ENCODE results near the gene MPRIP. TPM values are rescaled to one million over a fixed set of nuclear protein-coding genes. Genes with fewer than 3 reads are reported as not detected.
A peak's percentile ranks its signal among the peaks of the same experiment; 100 is the strongest.
"Not testable (repeated sequence)": the region's sequence is repeated elsewhere in the genome, so short reads cannot be mapped to it uniquely, and the experiment has no call there.

Gene MPRIP
- total RNA-seq, 2 experiments from 2014 or later = 210 to 239 TPM

DNA sequence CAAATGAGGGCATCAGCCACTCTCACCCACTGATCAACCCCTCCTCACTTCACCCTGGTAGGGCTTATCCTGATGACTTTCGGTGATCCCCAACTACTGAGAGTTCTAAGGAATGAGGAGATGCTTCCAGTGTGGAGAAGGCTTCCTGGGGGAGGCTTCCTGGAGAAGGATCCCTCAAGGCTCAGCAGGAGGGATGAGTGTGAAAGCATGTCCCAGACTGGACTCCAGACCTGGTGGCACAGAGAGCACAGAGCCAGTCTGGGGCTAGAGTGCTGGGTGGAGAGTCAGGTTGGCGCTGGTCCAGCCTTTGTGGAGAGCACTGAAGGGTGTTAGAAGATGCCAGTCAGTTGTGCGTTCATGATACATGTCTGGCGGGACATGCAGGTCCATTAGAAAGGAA lies 110.1 kb downstream of the MPRIP start:
- DNase-seq (no peak), ATAC-seq (ENCODE audit: low read depth) (no peak)
- no peaks in the 10 kb centered on the region for H3K9me3 Mint-ChIP-seq
- H3K4me3 Mint-ChIP-seq = no peak overlapping the region
- no peaks in the 10 kb centered on the region for H3K27me3 Mint-ChIP-seq
- peaks cover 10% of the 10 kb centered on the region for H3K4me1 Mint-ChIP-seq
- POLR2A ChIA-PET = interaction anchor here (1.0 kb wide), 1 partner anchor 58 kb away, joined by 3 read pairs; no protein-coding TSS in a partner anchor
- no peak overlapping the region for H3K27ac Mint-ChIP-seq
- H3K36me3 Mint-ChIP-seq = peaks cover 25% of the 10 kb centered on the region

DNA sequence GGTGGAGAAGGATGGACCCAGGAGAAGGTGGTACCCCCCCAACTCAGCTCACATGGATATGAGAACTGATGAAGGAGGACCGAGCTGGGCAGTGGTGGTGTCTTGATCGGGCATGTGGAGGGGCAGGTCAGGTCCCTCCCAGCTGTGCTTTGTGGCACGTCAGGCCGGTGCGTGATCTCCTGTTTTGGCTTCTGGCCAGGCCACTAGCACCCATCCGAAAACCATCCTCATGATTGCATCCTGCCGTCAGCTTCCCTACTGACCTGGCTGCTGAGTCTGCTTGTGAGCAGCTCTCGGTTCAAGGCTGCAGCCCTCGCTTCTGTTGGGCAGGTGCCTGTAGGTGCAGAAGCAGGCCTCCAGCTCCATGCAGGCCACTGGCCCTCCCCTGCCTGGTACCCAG lies 110.8 kb downstream of the MPRIP start:
- H3K4me1 Mint-ChIP-seq = peaks cover 10% of the 10 kb centered on the region
- peaks cover 21% of the 10 kb centered on the region for H3K36me3 Mint-ChIP-seq
- no peak overlapping the region for H3K4me3 Mint-ChIP-seq
- H3K27ac Mint-ChIP-seq = no peak overlapping the region
- no peaks in the 10 kb centered on the region for H3K27me3 Mint-ChIP-seq
- no peak for DNase-seq
- no peak for ATAC-seq (ENCODE audit: low read depth)
- POLR2A ChIA-PET = interaction anchor here (1.0 kb wide), 1 partner anchor 58 kb away, joined by 3 read pairs; no protein-coding TSS in a partner anchor
- H3K9me3 Mint-ChIP-seq = no peaks in the 10 kb centered on the region

DNA sequence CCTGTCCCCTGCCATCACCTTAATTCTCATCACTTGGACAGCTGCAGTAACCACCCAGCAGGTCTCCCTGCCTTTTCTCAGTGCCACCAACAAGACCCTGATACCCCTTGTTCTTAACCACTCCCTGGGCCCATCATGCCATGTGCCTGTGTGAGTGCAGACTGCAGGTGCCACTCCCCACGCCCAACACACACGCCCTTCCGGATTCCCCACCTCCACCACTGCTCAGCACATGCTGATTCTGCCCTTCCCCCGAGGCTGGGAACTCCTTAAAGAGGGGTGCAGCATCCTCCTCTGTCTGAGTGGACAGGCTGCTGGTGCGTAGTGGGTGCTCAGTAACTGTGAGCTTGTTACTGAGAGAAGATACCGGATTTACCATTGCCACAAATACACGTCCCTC lies 111.5 kb downstream of the MPRIP start:
- Mint-ChIP-seq H3K9me3 (no peaks in the 10 kb centered on the region), H3K27ac (no peak overlapping the region), H3K36me3 (peaks cover 20% of the 10 kb centered on the region), H3K4me3 (no peak overlapping the region), H3K4me1 (peaks cover 10% of the 10 kb centered on the region), H3K27me3 (no peaks in the 10 kb centered on the region)
- DNase-seq (no peak), ATAC-seq (ENCODE audit: low read depth) (no peak)
- POLR2A ChIA-PET = no interaction called here

DNA sequence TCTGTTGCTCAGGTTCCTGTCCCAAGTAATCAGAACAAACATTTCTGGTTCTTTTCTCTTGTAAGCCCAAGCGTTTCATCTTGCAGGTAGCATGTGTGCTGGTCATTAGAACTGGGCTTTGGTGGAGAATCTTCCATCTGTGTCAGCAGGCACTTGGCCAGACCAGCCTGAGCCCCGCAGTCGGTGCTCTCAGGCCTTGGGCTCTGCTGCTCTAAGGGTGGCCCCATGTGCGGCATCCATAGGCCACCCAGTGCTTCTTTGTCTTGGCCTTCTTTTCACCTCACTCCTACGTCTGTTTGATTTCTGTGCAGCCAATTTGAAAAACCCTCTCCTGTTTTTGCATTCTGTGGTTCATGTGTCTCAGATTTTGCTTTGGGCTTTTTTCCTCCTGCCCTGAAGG lies 112.3 kb downstream of the MPRIP start:
- H3K27ac Mint-ChIP-seq = peak overlapping the region; percentile 61
- DNase-seq (no peak), ATAC-seq (ENCODE audit: low read depth) (no peak)
- POLR2A ChIA-PET = no interaction called here
- H3K4me1 Mint-ChIP-seq = peaks cover 10% of the 10 kb centered on the region
- no peaks in the 10 kb centered on the region for H3K9me3 Mint-ChIP-seq
- no peaks in the 10 kb centered on the region for H3K27me3 Mint-ChIP-seq
- peaks cover 19% of the 10 kb centered on the region for H3K36me3 Mint-ChIP-seq
- H3K4me3 Mint-ChIP-seq = no peak overlapping the region

DNA sequence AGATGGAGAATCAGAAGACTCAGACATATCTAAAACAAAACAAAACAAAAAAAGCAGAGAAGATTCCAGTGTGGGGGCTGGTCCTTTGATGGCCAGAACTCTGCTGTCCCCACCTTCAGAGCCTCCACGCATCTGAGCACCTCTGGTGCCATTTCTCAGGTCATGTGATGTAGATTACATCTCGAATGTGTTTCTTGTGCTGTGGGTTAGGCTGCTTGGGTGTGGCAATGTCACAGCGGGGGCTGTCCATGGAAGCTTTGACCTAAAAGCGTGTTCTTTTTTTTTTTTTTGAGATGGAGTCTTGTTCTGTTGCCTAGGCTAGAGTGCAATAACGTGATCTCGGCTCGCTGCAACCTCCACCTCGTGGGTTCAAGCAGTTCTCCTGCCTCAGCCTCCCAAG lies 112.7 kb downstream of the MPRIP start:
- DNase-seq (no peak), ATAC-seq (ENCODE audit: low read depth) (no peak)
- Mint-ChIP-seq H3K9me3 (no peaks in the 10 kb centered on the region), H3K4me1 (peaks cover 10% of the 10 kb centered on the region), H3K27me3 (no peaks in the 10 kb centered on the region), H3K27ac (peak overlapping the region; percentile 61), H3K4me3 (no peak overlapping the region), H3K36me3 (peaks cover 17% of the 10 kb centered on the region)
- POLR2A ChIA-PET = no interaction called here

DNA sequence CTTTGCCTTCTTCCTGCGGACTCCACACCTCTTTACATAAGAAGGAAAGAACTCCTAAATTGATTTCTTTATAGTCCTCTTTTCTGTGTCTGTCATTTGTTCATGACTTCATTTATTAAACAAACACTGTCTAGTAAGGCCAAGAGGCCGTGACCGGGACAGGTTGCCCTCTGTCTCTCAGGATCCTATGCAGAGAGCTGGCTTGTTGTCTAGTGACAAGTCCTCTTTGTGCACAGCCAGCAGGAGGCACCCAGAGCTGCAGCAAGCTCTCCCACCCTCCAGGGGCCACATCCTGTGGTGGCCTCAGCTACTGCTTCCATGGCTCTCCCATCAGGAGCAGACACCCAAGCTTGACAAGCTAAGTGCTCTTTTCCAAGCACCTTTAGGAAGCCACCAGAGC lies 113.3 kb downstream of the MPRIP start:
- DNase-seq = no peak
- H3K27me3 Mint-ChIP-seq = no peaks in the 10 kb centered on the region
- H3K4me3 Mint-ChIP-seq = no peak overlapping the region
- H3K9me3 Mint-ChIP-seq = no peaks in the 10 kb centered on the region
- POLR2A ChIA-PET = no interaction called here
- no peak overlapping the region for H3K27ac Mint-ChIP-seq
- peaks cover 10% of the 10 kb centered on the region for H3K4me1 Mint-ChIP-seq
- peaks cover 14% of the 10 kb centered on the region for H3K36me3 Mint-ChIP-seq
- ATAC-seq (ENCODE audit: low read depth) = peak; percentile 43

DNA sequence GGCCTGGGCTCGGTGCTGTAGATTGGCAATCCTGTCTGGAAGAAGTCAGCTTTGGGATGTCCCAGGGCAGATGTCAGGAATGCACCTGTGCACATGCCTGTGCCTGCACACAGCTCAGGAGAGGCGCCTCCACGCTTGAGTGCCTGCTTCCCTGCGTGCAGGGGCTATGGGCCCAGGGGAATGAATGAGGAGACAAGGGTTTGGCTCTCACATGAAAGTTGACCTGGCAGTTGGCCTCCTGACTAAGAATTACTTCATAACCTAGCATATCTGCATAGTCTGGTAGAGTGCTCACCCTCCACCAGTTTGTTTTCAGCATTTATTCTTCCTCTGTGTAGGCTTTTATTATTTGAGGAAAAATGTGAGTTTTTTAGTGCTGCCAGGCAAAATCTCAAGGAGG lies 113.8 kb downstream of the MPRIP start:
- Mint-ChIP-seq H3K9me3 (no peaks in the 10 kb centered on the region), H3K36me3 (peaks cover 13% of the 10 kb centered on the region), H3K4me3 (no peak overlapping the region), H3K27ac (no peak overlapping the region), H3K27me3 (no peaks in the 10 kb centered on the region), H3K4me1 (peaks cover 10% of the 10 kb centered on the region)
- no peak for ATAC-seq (ENCODE audit: low read depth)
- POLR2A ChIA-PET = no interaction called here
- no peak for DNase-seq

DNA sequence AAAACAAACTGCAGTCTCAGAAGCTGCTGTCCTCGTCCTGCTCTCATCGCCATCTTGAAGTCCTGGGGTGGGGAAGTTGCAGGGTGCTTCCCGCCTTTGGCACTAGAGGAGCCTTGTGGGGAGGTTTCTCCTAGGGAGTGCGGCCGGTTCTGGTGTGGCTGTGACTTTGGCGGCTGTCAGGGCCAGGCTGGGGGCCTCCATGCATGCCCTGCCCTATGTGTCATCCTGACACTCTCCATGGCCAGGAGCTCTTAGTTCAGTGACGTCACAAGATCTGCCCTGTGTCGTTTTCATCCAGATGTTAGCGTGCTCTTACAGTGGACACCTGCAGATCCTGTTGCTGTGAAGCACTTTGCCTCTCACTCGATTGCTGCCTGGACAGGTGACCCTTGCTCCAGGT lies 114.3 kb downstream of the MPRIP start:
- Mint-ChIP-seq H3K27me3 (no peaks in the 10 kb centered on the region), H3K4me1 (peaks cover 10% of the 10 kb centered on the region), H3K36me3 (peaks cover 11% of the 10 kb centered on the region), H3K27ac (no peak overlapping the region), H3K4me3 (no peak overlapping the region), H3K9me3 (no peaks in the 10 kb centered on the region)
- POLR2A ChIA-PET = no interaction called here
- DNase-seq (no peak), ATAC-seq (ENCODE audit: low read depth) (no peak)

DNA sequence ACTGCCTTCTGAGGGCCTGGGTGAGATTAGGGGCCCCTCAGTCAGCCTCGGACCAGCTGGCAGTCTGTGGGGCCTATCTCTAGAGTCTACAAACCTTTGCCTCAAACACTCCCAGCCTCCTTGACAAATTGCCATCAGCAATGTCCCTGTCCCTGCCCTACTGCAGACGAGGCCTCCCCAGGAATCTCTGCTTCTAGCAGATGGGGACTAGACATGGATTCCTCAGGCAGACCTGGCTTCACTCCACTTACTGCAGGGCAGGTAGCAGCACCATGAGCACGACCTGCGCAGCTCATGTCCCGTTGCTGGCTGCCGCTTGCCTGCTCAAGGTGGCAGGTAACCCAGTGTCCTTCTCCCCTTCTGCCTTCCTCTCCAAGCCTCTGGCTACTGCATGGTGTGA lies 114.8 kb downstream of the MPRIP start:
- no peaks in the 10 kb centered on the region for H3K9me3 Mint-ChIP-seq
- H3K4me1 Mint-ChIP-seq = peaks cover 8% of the 10 kb centered on the region
- H3K27ac Mint-ChIP-seq = peak overlapping the region; percentile 63
- POLR2A ChIA-PET = no interaction called here
- no peak overlapping the region for H3K4me3 Mint-ChIP-seq
- H3K36me3 Mint-ChIP-seq = peaks cover 9% of the 10 kb centered on the region
- DNase-seq (no peak), ATAC-seq (ENCODE audit: low read depth) (no peak)
- no peaks in the 10 kb centered on the region for H3K27me3 Mint-ChIP-seq

DNA sequence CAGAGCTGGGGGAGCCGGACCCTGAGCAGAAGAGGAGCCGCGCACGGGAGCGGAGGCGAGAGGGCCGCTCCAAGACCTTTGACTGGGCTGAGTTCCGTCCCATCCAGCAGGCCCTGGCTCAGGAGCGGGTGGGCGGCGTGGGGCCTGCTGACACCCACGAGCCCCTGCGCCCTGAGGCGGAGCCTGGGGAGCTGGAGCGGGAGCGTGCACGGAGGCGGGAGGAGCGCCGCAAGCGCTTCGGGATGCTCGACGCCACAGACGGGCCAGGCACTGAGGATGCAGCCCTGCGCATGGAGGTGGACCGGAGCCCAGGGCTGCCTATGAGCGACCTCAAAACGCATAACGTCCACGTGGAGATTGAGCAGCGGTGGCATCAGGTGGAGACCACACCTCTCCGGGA lies 116.2 kb downstream of the MPRIP start:
- H3K4me3 Mint-ChIP-seq; H3K9me3 Mint-ChIP-seq; DNase-seq; POLR2A ChIA-PET; H3K27ac Mint-ChIP-seq; H3K27me3 Mint-ChIP-seq; ATAC-seq (ENCODE audit: low read depth); H3K4me1 Mint-ChIP-seq; H3K36me3 Mint-ChIP-seq: not testable (repeated sequence)

DNA sequence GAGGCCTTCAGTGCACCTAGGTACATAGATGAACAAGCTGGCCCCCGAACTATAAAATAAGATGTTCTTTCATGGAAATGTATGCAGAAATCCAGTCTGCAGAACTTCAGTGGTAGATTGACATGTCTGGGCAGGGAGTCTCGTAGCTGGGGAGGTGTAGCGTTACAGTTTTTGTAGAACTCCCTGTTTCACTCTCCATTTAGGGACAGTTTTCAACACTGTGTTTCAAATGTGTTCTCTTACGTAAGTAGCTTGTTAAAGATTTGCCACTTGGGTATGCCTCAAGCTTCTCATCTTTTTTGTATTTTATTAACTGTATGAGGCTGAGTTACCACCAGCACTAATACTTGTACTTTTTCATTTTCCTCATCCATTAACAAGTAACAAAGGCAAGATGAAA lies 117.3 kb downstream of the MPRIP start:
- ATAC-seq (ENCODE audit: low read depth) (no peak), DNase-seq (no peak)
- Mint-ChIP-seq H3K4me1 (peaks cover 8% of the 10 kb centered on the region), H3K27ac (no peak overlapping the region), H3K4me3 (no peak overlapping the region), H3K27me3 (no peaks in the 10 kb centered on the region), H3K36me3 (peaks cover 6% of the 10 kb centered on the region), H3K9me3 (no peaks in the 10 kb centered on the region)
- POLR2A ChIA-PET = no interaction called here

DNA sequence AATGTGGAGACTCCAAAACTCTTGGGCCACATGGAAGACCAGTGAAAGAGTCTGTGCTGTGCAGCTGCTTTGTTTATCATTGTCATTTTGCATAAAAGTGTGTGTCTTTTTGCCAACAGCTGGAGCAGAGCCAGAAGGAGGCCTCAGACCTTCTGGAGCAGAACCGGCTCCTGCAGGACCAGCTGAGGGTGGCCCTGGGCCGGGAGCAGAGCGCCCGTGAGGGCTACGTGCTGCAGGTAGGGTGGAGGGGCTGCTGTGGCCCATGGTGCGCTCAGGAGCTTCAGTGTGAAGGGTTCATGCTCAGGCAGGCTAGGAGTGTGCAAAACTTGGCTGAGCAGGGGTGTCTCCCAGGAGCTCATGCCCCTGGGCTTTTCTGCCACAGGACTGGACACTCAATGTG lies 118.9 kb downstream of the MPRIP start:
- ATAC-seq (ENCODE audit: low read depth) (no peak), DNase-seq (no peak)
- no peak overlapping the region for H3K4me3 Mint-ChIP-seq
- H3K36me3 Mint-ChIP-seq = peaks cover 1% of the 10 kb centered on the region
- no peaks in the 10 kb centered on the region for H3K4me1 Mint-ChIP-seq
- H3K27ac Mint-ChIP-seq = no peak overlapping the region
- H3K9me3 Mint-ChIP-seq = no peaks in the 10 kb centered on the region
- no peaks in the 10 kb centered on the region for H3K27me3 Mint-ChIP-seq
- POLR2A ChIA-PET = no interaction called here

DNA sequence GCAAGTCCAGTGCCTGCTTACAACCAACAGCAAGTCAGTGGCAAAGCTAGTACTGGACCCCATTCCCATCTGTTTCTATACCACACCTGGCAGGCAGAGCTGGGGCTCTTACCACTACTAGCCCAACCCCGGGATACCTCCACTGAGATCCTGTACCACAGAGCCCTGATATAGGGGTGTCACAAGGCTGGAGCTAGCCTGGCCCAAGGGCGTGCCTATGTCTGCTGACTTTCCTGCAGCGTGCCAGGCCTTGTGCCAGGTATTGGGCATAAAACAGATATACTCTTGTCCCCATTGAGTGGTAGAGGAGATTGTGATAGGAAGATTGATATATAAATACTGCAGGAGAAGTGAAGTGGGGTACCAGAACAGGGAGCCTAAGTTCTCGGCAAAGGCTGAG lies 119.5 kb downstream of the MPRIP start:
- POLR2A ChIA-PET = no interaction called here
- ATAC-seq (ENCODE audit: low read depth) (no peak), DNase-seq (no peak)
- Mint-ChIP-seq H3K27ac (no peak overlapping the region), H3K36me3 (peaks cover 1% of the 10 kb centered on the region), H3K4me1 (no peaks in the 10 kb centered on the region), H3K27me3 (no peaks in the 10 kb centered on the region), H3K4me3 (no peak overlapping the region), H3K9me3 (no peaks in the 10 kb centered on the region)

DNA sequence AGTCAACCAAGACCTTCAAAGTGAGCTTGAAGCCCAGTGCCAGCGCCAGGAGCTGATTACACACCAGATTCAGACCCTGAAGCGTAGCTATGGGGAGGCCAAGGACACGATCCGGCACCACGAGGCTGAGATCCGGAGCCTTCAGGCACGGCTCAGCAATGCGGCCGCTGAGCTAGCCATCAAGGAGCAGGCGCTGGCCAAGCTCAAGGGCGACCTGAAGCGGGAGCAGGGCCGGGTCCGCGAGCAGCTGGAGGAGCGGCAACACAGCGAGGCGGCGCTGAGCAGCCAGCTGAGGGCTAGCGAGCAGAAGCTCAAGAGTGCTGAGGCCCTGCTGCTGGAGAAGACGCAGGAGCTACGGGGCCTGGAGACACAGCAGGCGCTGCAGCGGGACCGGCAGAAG lies 121.9 kb downstream of the MPRIP start:
- H3K36me3 Mint-ChIP-seq = peaks cover 1% of the 10 kb centered on the region
- H3K9me3 Mint-ChIP-seq = no peaks in the 10 kb centered on the region
- ATAC-seq (ENCODE audit: low read depth) (no peak), DNase-seq (no peak)
- H3K4me3 Mint-ChIP-seq = no peak overlapping the region
- no peak overlapping the region for H3K27ac Mint-ChIP-seq
- H3K27me3 Mint-ChIP-seq = no peaks in the 10 kb centered on the region
- POLR2A ChIA-PET = no interaction called here
- H3K4me1 Mint-ChIP-seq = no peaks in the 10 kb centered on the region

DNA sequence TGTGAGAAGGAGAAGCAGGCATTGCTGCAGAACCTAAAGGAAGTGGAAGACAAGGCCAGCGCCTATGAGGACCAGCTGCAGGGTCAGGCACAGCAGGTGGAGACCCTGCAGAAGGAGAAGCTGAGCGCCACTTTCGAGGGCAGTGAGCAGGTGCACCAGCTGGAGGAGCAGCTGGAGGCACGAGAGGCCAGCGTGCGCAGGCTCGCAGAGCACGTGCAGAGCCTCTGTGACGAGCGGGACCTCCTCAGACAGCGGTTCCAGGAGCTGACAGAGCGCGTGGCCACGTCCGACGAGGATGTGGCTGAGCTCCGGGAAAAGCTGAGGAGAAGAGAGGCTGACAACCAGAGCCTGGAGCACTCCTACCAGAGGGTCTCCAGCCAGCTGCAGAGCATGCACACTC lies 122.4 kb downstream of the MPRIP start:
- no peak for ATAC-seq (ENCODE audit: low read depth)
- POLR2A ChIA-PET = no interaction called here
- Mint-ChIP-seq H3K27me3 (no peaks in the 10 kb centered on the region), H3K27ac (no peak overlapping the region), H3K36me3 (peaks cover 1% of the 10 kb centered on the region), H3K4me1 (no peaks in the 10 kb centered on the region), H3K9me3 (no peaks in the 10 kb centered on the region), H3K4me3 (no peak overlapping the region)
- no peak for DNase-seq
